ENCODE results near the gene HDDC2. TPM values are rescaled to one million over a fixed set of nuclear protein-coding genes. Genes with fewer than 3 reads are reported as not detected.
"Not testable (repeated sequence)": the region's sequence is repeated elsewhere in the genome, so short reads cannot be mapped to it uniquely, and the experiment has no call there.

HDDC2 gene
- total RNA-seq, 2 donors from 2014 or later = 60.1 to 78.5 TPM

DNA sequence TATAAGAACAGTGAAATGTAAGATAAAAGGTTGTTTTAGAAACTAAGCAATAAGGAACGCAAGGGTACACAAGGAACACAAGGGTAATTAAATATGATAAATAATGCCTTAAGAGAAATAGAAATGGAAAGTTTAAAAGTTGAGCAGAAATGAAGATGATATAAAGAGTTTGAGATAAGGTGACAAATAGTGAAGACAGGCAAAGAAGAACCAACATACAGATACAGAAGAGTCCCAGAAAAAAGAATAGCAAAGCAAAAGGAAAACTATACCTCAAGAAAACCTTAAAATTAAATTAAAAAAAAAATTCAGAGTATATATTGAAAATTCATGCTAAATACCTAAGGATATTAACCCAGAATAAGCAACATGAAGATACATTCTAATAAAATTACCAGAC, 16.4 kb downstream of the HDDC2 start:
- ATAC-seq = no peak
- H3K36me3 Mint-ChIP-seq = peaks cover 75 to 93% of the 10 kb centered on the region in 2 donors
- H3K9me3 Mint-ChIP-seq = peaks cover 12 to 29% of the 10 kb centered on the region in 2 donors
- DNase-seq (ENCODE audit: low spot score in 2 of 2) = no peak
- no peak overlapping the region for H3K27ac Mint-ChIP-seq

DNA sequence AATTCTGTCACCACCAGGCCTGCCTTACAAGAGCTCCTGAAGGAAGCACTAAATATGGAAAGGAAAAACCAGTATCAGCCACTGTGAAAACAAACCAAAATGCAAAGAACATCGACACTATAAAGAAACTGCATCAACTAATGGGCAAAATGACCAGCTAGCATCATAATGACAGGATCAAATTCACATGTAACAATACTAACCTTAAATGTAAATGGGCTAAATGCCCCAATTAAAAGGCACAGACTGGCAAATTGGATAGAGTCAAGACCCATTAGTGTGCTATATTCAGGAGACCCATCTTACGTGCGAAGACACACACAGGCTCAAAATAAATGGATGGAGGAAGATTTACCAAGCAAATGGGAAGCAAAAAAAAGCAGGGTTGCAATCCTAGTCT, 19.3 kb downstream of the HDDC2 start:
- Mint-ChIP-seq H3K36me3 (peaks cover 71 to 81% of the 10 kb centered on the region in 2 donors), H3K27ac (peak overlapping the region in 1 of 2 donors; percentile 70), H3K9me3 (peaks cover 10 to 21% of the 10 kb centered on the region in 2 donors)
- DNase-seq (ENCODE audit: low spot score in 2 of 2); ATAC-seq: not testable (repeated sequence)

DNA sequence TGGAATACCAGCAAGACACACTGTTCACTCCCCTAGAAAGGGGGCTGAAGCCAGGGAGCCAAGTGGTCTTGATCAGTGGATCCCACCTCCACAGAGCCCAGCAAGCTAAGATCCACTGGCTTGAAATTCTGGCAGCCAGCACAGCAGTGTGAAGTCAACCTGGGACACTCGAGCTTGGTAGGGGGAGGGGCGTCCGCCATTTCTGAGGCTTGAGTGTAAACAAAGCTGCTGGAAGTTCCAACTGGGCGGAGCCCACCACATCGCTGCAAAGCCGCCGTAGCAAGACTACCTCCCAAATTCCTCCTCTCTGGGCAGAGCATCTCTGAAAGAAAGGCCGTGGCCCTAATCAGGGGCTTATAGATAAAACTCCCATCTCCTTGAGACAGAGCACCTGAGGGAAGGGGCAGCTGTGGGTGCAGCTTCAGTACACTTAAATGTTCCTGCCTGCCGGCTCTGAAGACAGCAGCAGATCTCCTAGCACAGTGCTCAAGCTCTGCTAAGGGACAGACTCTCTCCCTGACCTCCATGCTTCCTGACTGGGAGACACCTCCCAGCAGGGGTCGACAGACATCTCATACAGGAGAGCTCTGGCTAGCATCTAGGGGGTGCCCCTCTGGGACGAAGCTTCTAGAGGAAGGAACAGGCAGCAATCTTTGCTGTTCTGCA, 21.3 kb downstream of the HDDC2 start:
- not testable (repeated sequence) for ATAC-seq; H3K9me3 Mint-ChIP-seq; H3K27ac Mint-ChIP-seq; DNase-seq (ENCODE audit: low spot score in 2 of 2)
- H3K36me3 Mint-ChIP-seq = peaks cover 57 to 61% of the 10 kb centered on the region in 2 donors

DNA sequence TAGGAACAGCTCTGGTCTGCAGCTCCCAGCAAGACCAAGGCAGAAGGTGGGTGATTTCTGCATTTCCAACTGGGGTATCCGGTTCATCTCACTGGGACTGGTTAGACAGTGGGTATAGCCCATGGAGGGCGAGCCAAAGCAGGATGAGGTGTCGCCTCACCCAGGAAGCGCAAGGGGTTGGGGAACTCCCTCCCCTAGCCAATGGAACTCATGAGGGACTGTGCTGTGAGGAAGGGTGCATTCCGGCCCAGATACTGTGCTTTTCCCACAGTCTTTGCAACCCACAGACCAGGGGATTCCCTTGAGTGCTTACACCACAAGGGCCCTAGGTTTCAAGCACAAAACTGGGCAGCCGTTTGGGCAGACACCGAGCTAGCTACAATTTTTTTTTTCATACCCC, 21.8 kb downstream of the HDDC2 start:
- no peak for DNase-seq (ENCODE audit: low spot score in 2 of 2)
- peak in 1 of 2 donors; percentile 28 for ATAC-seq
- no peak overlapping the region for H3K27ac Mint-ChIP-seq
- peaks cover 55 to 58% of the 10 kb centered on the region in 2 donors for H3K36me3 Mint-ChIP-seq
- peaks cover 0 to 9% of the 10 kb centered on the region in 2 donors for H3K9me3 Mint-ChIP-seq

DNA sequence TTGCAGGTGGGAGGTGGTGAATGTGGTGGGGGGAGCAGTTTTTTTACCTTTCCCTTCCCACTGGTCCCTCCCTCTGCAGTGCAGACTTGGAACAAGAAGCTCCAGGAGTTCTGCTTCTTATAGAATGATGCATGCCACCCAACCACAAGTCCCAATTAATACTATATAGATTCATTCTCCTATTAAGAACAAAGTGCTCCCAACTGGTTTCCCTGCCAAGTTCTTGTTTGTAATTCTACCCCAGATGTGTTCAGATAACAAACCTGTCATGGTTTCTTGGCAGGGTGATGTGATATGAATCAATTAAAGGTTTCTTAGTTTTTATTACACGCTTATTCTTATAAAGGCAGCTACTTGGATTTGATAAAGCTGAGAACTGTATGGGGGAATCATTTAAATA, 23.9 kb downstream of the HDDC2 start:
- H3K27ac Mint-ChIP-seq = no peak overlapping the region
- peaks cover 0 to 5% of the 10 kb centered on the region in 2 donors for H3K9me3 Mint-ChIP-seq
- H3K36me3 Mint-ChIP-seq = peaks cover 44 to 45% of the 10 kb centered on the region in 2 donors
- ATAC-seq (no peak), DNase-seq (ENCODE audit: low spot score in 2 of 2) (no peak)

DNA sequence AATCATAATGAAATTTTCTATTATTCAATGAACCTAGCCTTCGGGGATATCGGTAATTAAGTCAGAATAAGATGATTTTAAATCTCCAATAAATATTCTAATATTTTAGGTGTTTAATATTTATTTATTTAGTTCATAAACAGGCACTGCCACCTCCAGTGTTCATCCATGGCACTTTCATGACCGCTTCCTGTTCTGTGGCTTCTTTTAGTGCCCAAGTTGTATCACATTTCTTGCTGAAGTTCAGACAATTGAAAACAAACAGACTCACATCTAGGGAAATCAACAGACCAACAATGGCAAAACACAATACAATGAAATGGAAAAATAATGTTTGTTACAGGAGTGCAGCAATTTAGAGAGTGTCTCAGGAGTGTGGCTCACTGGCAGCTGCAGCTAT, 26.0 kb downstream of the HDDC2 start:
- ATAC-seq (no peak), DNase-seq (ENCODE audit: low spot score in 2 of 2) (no peak)
- no peak overlapping the region for H3K27ac Mint-ChIP-seq
- H3K9me3 Mint-ChIP-seq = no peaks in the 10 kb centered on the region
- peaks cover 25 to 28% of the 10 kb centered on the region in 2 donors for H3K36me3 Mint-ChIP-seq

DNA sequence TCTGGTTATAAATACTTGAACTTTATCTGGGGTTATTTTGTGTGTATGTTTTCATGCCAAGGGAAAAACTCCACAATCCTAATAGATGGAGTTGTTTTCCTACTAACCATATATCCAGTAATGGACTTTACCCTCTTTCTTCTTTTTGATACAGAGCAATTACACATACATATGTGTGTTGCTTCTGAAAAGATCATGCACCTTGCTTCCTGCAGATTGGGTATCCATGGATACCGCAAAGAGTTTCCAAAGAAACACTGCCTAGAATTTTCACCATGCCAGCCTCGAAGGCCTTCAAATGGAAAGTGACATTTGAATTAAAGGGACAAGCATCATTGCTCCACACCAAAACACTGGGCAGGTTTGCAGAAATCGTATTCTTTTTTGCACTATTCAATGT, 26.8 kb downstream of the HDDC2 start:
- H3K27ac Mint-ChIP-seq = no peak overlapping the region
- H3K36me3 Mint-ChIP-seq = peaks cover 22 to 25% of the 10 kb centered on the region in 2 donors
- no peak for ATAC-seq
- no peak for DNase-seq (ENCODE audit: low spot score in 2 of 2)
- no peaks in the 10 kb centered on the region for H3K9me3 Mint-ChIP-seq

DNA sequence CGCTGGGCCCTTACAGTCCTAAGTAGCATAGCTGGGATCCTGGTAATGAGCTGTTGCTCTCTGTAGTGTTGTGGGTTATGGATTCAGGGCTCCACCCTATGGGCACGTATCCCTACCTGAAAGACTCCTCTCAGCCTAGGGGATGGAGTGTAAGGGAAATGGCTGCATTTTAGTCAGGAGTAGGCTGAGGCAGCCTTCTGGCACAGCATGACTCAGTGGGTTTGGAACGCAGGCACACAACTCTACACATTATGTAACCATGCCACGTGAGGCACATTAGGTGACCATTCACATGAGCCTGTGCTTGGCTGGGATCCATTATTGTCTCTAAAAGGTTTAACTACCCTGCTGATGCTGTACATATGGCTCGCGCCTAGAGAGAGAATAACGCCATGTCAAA, 27.8 kb downstream of the HDDC2 start:
- ATAC-seq = no peak
- Mint-ChIP-seq H3K9me3 (no peaks in the 10 kb centered on the region), H3K36me3 (peaks cover 17 to 21% of the 10 kb centered on the region in 2 donors), H3K27ac (no peak overlapping the region)
- DNase-seq (ENCODE audit: low spot score in 2 of 2) = no peak

DNA sequence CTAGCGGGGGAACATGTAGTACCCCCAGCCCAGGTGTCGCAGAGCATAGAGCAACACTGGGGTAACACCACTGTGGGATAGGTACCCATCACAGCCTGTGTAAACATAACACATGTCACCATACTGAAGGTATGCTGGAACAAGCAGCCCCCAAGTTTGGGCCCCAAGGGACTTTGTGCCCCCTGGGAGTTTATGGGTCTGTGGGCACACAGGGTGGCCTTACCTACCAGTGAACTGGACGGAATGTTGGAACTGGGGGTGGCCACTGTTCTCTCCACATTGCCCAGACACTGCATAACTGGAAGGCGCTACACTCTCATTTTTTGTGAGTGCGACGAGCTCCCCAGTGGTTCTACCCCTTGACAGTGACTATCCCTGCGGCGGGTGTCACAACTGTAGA, 28.5 kb downstream of the HDDC2 start:
- Mint-ChIP-seq H3K27ac (no peak overlapping the region), H3K9me3 (no peaks in the 10 kb centered on the region), H3K36me3 (peaks cover 11 to 18% of the 10 kb centered on the region in 2 donors)
- DNase-seq (ENCODE audit: low spot score in 2 of 2) (no peak), ATAC-seq (no peak)

DNA sequence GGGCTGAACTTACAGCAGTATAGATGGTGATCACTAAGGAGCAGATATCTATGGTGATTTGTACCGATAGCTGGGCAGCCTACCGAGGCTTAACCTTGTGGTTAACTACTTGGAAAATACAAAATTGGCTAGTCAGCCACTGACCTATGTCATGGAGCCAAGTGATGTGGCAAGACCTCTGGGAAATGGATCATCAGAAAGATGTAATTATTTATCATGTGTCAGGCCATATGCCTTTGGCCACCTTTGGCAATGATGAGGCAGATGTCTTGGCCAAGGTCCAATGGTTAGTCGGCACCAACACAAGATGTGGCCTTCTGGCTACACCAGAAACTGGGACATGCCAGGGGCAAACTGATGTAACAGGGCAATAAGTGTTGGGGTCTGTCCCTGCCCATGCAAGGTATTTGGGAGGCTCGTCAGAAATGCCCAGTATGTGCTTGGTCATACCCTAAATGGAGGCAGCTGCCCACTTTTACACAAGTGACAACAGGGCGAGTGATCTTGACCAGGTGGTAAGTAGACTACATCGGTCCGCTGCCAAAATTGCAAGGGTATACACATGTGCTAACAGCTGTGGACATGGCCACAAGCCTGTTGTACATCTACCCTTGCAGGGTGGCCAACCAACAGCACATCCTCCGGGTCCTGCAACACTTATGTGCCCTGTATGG, 30.1 kb downstream of the HDDC2 start:
- no peak overlapping the region for H3K27ac Mint-ChIP-seq
- H3K36me3 Mint-ChIP-seq = peaks cover 11 to 14% of the 10 kb centered on the region in 2 donors
- no peak for ATAC-seq

DNA sequence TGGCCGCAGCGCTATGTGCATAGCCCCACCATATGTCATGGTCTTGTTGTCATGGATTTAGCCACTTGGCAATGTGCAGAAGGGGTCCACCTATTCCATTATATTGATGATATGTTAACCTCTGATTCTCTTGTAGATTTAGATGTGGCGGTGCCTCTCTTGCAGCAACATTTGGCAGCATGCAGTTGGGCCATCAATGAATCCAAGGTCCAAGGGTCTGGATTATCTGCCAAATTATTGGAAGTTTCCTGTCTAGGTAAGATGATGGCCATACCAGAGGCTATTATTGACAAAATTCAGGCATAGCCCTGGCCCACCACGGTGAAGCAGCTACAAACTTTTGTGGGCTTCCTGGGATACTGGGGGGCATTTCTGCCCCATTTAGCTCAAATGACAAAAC, 31.4 kb downstream of the HDDC2 start:
- Mint-ChIP-seq H3K27ac (no peak overlapping the region), H3K36me3 (peaks cover 11 to 12% of the 10 kb centered on the region in 2 donors), H3K9me3 (no peaks in the 10 kb centered on the region)
- ATAC-seq (no peak), DNase-seq (ENCODE audit: low spot score in 2 of 2) (no peak)

More for the DNA sequence above, 30.1 kb downstream of the HDDC2 start:
- DNase-seq (ENCODE audit: low spot score in 2 of 2) = no peak
- no peaks in the 10 kb centered on the region for H3K9me3 Mint-ChIP-seq

DNA sequence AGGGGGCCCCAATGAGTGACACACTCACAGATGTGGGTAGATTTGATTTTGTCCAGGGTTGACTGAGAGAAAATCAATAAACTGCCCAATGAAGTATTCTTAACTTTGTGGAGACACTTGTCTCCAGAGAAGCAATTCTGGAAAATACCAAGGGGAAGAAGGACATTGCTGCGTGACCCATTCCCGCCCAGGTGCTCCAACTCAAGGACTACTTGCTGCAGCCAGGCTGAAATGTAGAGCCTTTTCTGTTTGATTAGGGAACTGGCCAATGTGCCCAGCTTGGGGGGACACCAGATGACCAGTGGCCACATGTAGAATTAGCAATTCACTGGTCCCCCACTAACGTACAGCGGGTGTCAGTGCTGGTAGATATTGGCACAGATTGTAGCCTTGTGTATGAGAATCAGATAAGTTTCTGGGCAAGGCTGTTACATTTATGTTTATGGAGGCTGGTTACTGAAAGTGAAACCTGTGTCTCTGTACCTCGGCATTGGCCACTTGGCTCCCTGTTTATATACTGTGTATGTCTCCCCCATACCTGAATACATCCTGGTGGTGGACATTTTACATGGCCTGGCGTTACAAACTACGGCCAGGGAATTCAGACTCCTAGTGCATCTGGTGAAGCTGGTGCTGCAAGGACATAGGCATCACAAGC, 32.3 kb downstream of the HDDC2 start:
- peaks cover 5 to 11% of the 10 kb centered on the region in 2 donors for H3K36me3 Mint-ChIP-seq
- no peak overlapping the region for H3K27ac Mint-ChIP-seq
- ATAC-seq = no peak

DNA sequence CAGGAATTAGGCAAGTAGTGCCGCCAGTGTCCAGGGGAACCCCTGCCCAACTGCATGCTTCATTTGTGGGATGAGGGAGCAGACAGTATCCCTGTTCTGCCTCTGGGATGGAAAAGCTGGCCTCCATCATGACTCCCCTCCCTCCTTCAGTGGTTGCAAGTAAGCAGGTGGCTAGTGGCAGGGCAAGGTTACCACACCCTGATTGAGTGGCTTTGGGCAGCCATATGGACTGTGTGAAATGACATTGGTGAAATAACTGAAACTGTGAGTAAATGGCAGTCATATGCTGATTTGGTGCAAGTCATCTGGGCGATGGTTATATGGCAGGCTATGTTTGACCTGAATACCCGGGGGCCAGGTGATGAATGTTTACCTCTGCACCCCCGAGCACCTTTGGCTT, 33.0 kb downstream of the HDDC2 start:
- Mint-ChIP-seq H3K27ac (no peak overlapping the region), H3K36me3 (peaks cover 4 to 5% of the 10 kb centered on the region in 2 donors), H3K9me3 (no peaks in the 10 kb centered on the region)
- ATAC-seq = no peak
- DNase-seq (ENCODE audit: low spot score in 2 of 2) = no peak

More for the DNA sequence above, 32.3 kb downstream of the HDDC2 start:
- DNase-seq (ENCODE audit: low spot score in 2 of 2) = no peak
- H3K9me3 Mint-ChIP-seq = no peaks in the 10 kb centered on the region

DNA sequence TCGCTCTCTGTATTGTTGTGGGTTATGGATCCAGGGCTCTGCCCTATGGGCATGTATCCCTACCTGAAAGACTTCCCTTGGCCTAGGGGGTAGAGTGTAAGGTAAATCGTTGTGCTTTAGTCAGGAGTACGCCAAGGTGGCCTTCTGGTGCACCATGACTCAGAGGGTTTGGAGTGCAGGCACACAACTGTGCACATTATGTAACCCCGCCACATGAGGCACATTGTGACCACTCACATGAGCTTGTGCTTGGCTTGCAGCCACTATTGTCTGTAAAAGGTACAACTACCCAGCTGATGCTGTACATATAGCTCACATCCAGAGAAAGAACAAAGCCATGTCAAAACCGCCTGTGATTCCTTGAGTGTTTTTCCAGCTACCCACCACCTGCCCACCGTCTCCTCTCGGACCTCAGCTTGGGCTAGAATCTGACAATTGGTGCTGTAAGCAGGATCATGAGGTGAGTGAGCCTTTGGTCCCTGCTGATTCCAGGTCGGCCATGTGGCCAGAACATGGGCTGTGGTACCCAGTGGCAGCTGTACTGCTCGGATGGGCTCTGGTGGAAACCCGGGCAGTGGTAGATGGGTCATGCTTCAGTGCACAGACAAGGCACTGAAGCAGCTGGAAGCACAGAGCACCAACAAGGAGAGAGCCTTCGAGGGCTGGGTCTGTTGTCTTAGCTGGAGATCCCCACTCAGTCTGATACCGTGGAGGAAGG, 33.8 kb downstream of the HDDC2 start:
- peaks cover 0 to 2% of the 10 kb centered on the region in 2 donors for H3K36me3 Mint-ChIP-seq
- no peak for ATAC-seq
- no peak overlapping the region for H3K27ac Mint-ChIP-seq

DNA sequence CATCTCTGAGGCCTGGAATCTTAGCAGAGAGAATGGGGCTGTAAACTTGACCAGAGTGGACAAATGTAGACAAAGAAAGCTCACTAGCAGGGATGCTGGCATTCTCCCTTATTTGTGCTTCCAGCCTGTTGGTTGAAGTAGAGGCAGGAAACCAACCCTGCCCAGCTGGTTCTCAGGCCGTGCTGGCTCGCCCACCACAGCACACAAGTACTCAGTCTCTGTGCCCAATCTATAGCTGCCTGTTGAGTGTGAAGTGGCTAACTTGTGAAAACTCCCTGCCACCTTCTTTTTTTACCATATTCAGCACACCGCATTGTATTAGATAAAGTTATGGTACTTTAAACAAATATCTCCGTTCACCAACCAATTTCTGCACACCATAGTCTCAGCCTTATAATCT, 37.3 kb downstream of the HDDC2 start:
- no peak for DNase-seq (ENCODE audit: low spot score in 2 of 2)
- no peaks in the 10 kb centered on the region for H3K36me3 Mint-ChIP-seq
- ATAC-seq = no peak
- no peaks in the 10 kb centered on the region for H3K9me3 Mint-ChIP-seq
- H3K27ac Mint-ChIP-seq = no peak overlapping the region

More for the DNA sequence above, 33.8 kb downstream of the HDDC2 start:
- H3K9me3 Mint-ChIP-seq = no peaks in the 10 kb centered on the region
- no peak for DNase-seq (ENCODE audit: low spot score in 2 of 2)

DNA sequence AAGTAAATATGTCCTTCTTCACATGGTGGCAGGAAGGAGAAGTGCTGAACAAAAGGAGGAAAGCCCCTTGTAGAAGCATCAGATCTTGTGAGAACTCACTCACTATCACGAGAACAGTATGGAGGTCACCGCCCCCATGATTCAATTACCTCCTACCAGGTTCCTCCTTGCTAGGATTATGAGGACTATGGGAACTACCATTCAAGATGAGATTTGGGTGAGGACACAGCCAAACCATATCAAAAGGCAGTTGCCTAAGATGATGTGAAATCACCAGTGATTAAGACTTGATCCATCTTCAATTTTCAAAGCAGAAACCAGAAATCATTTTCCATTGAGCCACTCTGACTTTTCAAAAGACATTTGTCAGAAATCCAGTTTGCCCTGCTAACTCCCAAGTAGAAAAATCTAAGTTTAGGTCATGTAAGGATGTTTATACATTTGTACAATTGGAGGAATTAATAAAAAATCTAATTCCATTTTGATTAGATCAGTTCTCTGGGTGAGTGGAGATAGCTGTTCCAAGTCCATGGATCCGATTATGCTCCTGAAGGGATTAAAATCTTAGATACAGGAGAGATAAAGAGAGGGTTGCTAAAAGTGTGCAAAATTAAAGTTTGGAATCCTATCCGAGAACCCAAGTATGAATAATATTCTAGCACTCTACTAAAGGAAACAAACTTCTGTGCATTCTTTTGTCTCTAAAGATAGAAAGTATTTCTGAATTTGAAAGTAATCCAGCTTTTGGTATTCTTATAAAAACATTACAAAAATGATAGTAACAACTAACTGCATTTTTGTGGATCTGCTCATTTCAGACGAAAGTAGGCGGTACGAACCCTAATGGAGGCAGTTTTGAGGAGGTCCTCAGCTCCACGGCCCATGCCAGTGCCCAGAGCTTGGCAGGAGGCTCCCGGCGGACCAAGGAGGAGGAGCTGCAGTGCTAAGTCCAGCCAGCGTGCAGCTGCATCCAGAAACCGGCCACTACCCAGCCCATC, 39.5 kb downstream of the HDDC2 start:
- no peak for ATAC-seq

More for the DNA sequence above, 39.5 kb downstream of the HDDC2 start:
- Mint-ChIP-seq H3K9me3 (no peaks in the 10 kb centered on the region), H3K27ac (no peak overlapping the region), H3K36me3 (no peaks in the 10 kb centered on the region)
- DNase-seq (ENCODE audit: low spot score in 2 of 2) = no peak

Data from activated naive CD4-positive, alpha-beta T cell treated with anti-CD3 and anti-CD28 coated beads, Interleukin-2, amount 50 U/mL, for 72 hours (primary cell).